Measurements from ENCODE around the gene MAP3K4. TPM values are rescaled to one million over a fixed set of nuclear protein-coding genes. Genes with fewer than 3 reads are reported as not detected.

The MAP3K4 gene
- total and polyA plus RNA-seq, 2 of the 8 experiments (the other 6 are each of a cell fraction or from before 2014, with no cell fraction given): 16.6 to 51.6 TPM

DNA sequence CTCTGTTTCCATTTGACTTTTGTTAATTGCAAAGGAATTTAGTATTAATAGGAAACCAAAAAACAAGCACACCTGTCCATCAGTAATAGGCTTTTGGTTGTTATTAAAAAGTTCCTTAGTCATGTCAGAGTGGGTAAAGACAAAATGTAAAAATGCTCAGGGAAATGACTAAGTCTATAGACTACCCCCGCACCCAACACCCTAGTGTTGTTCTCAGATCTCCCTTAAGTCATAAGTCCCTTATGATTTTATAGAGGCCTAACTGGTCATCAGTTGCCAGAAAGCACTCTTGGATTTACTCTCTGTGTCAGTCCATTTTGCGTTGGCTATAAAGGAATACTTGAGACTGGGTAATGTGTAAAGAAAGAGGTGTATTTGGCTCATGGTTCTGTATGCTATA lies 52.8 kb downstream of the MAP3K4 start:
- ChIA-PET POLR2A (ENCODE audit: partially characterized antibody) (no interaction called here), CTCF (ENCODE audit: partially characterized antibody) (interaction anchor here (0.6 to 1.7 kb wide), 2 partner anchors 113 to 311 kb away, joined by 3 to 5 read pairs; no protein-coding TSS in a partner anchor)
- Histone ChIP-seq H4K5ac (ENCODE audit: insufficient read length, low read depth, low read length) (no peak overlapping the region), H2BK5ac (ENCODE audit: low read depth, low read length) (no peak overlapping the region), H3K4ac (replicated peaks; ENCODE audit: insufficient read length, low read depth, low read length) (no peak overlapping the region), H2BK20ac (ENCODE audit: low read length) (no peak overlapping the region), H2BK15ac (ENCODE audit: low read length) (no peak overlapping the region), H3K23ac (ENCODE audit: insufficient read length) (no peak overlapping the region), H3K4me3 (ENCODE audit: extremely low read depth in 1 of 4, insufficient read depth in 2 of 4, low read depth in 3 of 4, low read length in 4 of 4) (no peak overlapping the region), H3K27ac (ENCODE audit: low read depth, low read length) (no peak overlapping the region), H2AK5ac (ENCODE audit: low read depth, low read length) (no peak overlapping the region), H3K14ac (ENCODE audit: insufficient read length) (no peak overlapping the region), H2AFZ (ENCODE audit: low read length) (no peak overlapping the region), H3K9ac (replicated peaks in 1 of 4; ENCODE audit: extremely low read depth in 1 of 4, low read depth in 3 of 4, low read length in 3 of 4) (no peak overlapping the region), H3K36me3 (ENCODE audit: control insufficient read depth in 2 of 4, insufficient read depth in 4 of 4, low read length in 3 of 4) (peaks cover 0 to 10% (median 5%) of the 10 kb centered on the region in 4 experiments; a peak in 4 of 8 replicates), H3K9me3 (ENCODE audit: insufficient read depth in 2 of 2, low read depth in 1 of 2, low read length in 1 of 2) (no peaks in the 10 kb centered on the region), H3K56ac (replicated peaks; ENCODE audit: insufficient read length, low read depth, low read length) (no peak overlapping the region), H2BK12ac (ENCODE audit: low read depth, low read length) (no peak overlapping the region), H3K18ac (ENCODE audit: extremely low read depth, low read length) (no peak overlapping the region), H4K20me1 (replicated peaks in 1 of 2; ENCODE audit: control insufficient read depth in 1 of 2, insufficient read depth in 2 of 2, low read length in 2 of 2) (no peaks in the 10 kb centered on the region), H4K8ac (ENCODE audit: extremely low read depth, insufficient read depth, low read length) (no peak overlapping the region), H2BK120ac (replicated peaks; ENCODE audit: low read depth, low read length) (no peak overlapping the region), H3K23me2 (ENCODE audit: low read depth, low read length) (no peaks in the 10 kb centered on the region), H3K4me2 (ENCODE audit: insufficient read depth in 1 of 2, low read depth in 2 of 2, low read length in 2 of 2) (no peak overlapping the region), H4K91ac (replicated peaks; ENCODE audit: insufficient read length, low read length) (no peak overlapping the region), H3K4me1 (replicated peaks in 1 of 4; ENCODE audit: control insufficient read depth in 3 of 4, insufficient read depth in 4 of 4, low read length in 3 of 4) (no peaks in the 10 kb centered on the region), H3K79me2 (ENCODE audit: control insufficient read depth in 1 of 2, insufficient read depth in 2 of 2, low read length in 2 of 2) (no peaks in the 10 kb centered on the region), H3K79me1 (ENCODE audit: low read depth, low read length) (peaks cover 4% of the 10 kb centered on the region; the same call in 1 of the 2 replicates), H3K27me3 (replicated peaks in 1 of 4; ENCODE audit: control insufficient read depth in 3 of 4, extremely low read depth in 1 of 4, insufficient read depth in 3 of 4, low read length in 3 of 4) (no peaks in the 10 kb centered on the region)
- 84% methylated on average over 2 of the region's 2 CpGs; no CpG with 5 or more reads in 1 of the 2 experiments for WGBS, 2 experiments (ENCODE audit: extremely low coverage in 1 of 2, insufficient coverage in 1 of 2, insufficient read length in 1 of 2, insufficient replicate concordance in 2 of 2, low coverage in 1 of 2, low lambda C conversion rate in 2 of 2, missing lambda C conversion rate in 1 of 2)
- FAIRE-seq (no peak), DNase-seq (ENCODE audit: low read depth in 1 of 2, low spot score in 2 of 2) (no peak)
- TF ChIP-seq RBBP5 (IDR thresholded peaks at IDR 0.05; ENCODE audit: borderline replicate concordance, low read depth, low read length) (no peak), POU5F1 (IDR thresholded peaks at IDR 0.05; ENCODE audit: low read depth, low read length) (no peak), CHD2 (IDR thresholded peaks at IDR 0.05; ENCODE audit: low read length) (no peak)
